GM12878 (cell line): ENCODE measurements around the gene AGAP1. TPM values are rescaled to one million over a fixed set of nuclear protein-coding genes. Genes with fewer than 3 reads are reported as not detected.

ENCODE experiments used
- ATAC-seq: fragments of 200-7000 bp; cut with Tn5 transposase; 3 replicates; pipeline ENCODE4 v1.9.1; 2020; ENCODE audit warnings: mild to moderate bottlenecking, moderate library complexity
- BruUV-seq: library from RNA; stranded (reverse); fragments of 400-500 nt; replicated peaks from 2 replicates; lab custom pipeline; 2021; lab: Mats Ljungman, UMichigan
- CTCF ChIA-PET: fragments of 300-600 bp; sonication (Branson Sonifier 250); formaldehyde crosslinking; extraction: SDS; loops from one replicate; lab custom pipeline; 2021; ENCODE audit warnings: inconsistent platforms; lab: Yijun Ruan, JAX
- POLR2A ChIA-PET: fragments of 350-600 bp; formaldehyde crosslinking; extraction: SDS; loops from one replicate; lab custom pipeline; 2021; ENCODE audit warnings: inconsistent platforms; lab: Charles Lee
- RAD21 ChIA-PET: fragments of 300-600 bp; sonication (Branson Sonifier 250); formaldehyde crosslinking; loops from one replicate; lab custom pipeline; 2023; ENCODE audit warnings: antibody characterized with exemption; ENCODE audit not compliant: unreplicated experiment; lab: Charles Lee
- SMC1A ChIA-PET: fragments of 300-600 bp; sonication (Branson Sonifier 250); formaldehyde crosslinking; loops from one replicate; lab custom pipeline; 2023; ENCODE audit not compliant: unreplicated experiment, uncharacterized antibody; lab: Charles Lee
- DNase-seq: peaks from one replicate; pipeline ENCODE4 v3.0.0-alpha.2; 2011; ENCODE audit warnings: low read depth, low spot score
- FAIRE-seq: peaks from 3 replicates; lab custom pipeline; 2011; peaks lifted over from hg19 to GRCh38; lab: Jason Lieb, UNC
- H2AFZ ChIP-seq: 2 replicates; pipeline ENCODE4 v1.6.0; 2011; ENCODE audit warnings: low read depth, low read length, control low read depth; ENCODE audit not compliant: control insufficient read depth
- H3K27ac ChIP-seq: 2 replicates; pipeline ENCODE4 v1.5.1; 2011; ENCODE audit warnings: control low read depth; ENCODE audit not compliant: control insufficient read depth, insufficient read depth
- H3K27me3 ChIP-seq, 2 experiments: replicated peaks in 1 of 2; 2 replicates each; pipeline versions ENCODE4 v1.6.0 to v1.6.1; 2011; ENCODE audit warnings: low read length in 1 of 2; ENCODE audit not compliant: control insufficient read depth in 2 of 2, insufficient read depth in 2 of 2
- H3K36me3 ChIP-seq, 2 experiments: 2 replicates each; pipeline ENCODE4 v1.5.1; 2011; ENCODE audit warnings: low read length in 1 of 2; ENCODE audit not compliant: control insufficient read depth in 2 of 2, insufficient read depth in 2 of 2
- H3K4me1 ChIP-seq: 2 replicates; pipeline ENCODE4 v1.6.1; 2011; ENCODE audit warnings: mild to moderate bottlenecking, low read length, moderate library complexity, mixed read lengths; ENCODE audit not compliant: control insufficient read depth, insufficient read depth
- H3K4me2 ChIP-seq: 2 replicates; pipeline ENCODE4 v1.6.0; 2011; ENCODE audit warnings: control low read depth; ENCODE audit not compliant: control insufficient read depth, insufficient read depth
- H3K4me3 ChIP-seq: fragments of 200-600 bp; sonication (generic); 2 replicates; pipeline ENCODE4 v1.5.1; 2016
- H3K79me2 ChIP-seq: 2 replicates; pipeline ENCODE4 v1.6.0; 2011; ENCODE audit warnings: low read length; ENCODE audit not compliant: control insufficient read depth, insufficient read depth
- H3K9ac ChIP-seq: 2 replicates; pipeline ENCODE4 v1.8.0; 2011; ENCODE audit warnings: low read length, control low read depth, mixed read lengths; ENCODE audit not compliant: control insufficient read depth, insufficient read depth
- H3K9me3 ChIP-seq: replicated peaks from 3 replicates; pipeline ENCODE4 v1.5.1; 2011; ENCODE audit warnings: mild to moderate bottlenecking, low read length; ENCODE audit not compliant: control insufficient read depth, insufficient read depth
- H4K20me1 ChIP-seq: 2 replicates; pipeline ENCODE4 v1.6.0; 2011; ENCODE audit not compliant: control insufficient read depth, insufficient read depth
- CBX5 ChIP-seq: sonication (generic); IDR thresholded peaks from 2 replicates; pipeline ENCODE4 v1.6.1; 2016; ENCODE audit warnings: low read depth, moderate library complexity, mild to moderate bottlenecking, inconsistent platforms
- EZH2 ChIP-seq: IDR thresholded peaks from 2 replicates; pipeline ENCODE4 v1.6.1; 2012; ENCODE audit warnings: low read depth, mild to moderate bottlenecking, control low read depth, inconsistent platforms, low read length, borderline replicate concordance; ENCODE audit not compliant: control insufficient read depth
- HDGF ChIP-seq: fragments of 450-650 bp; IDR thresholded peaks from 2 replicates; pipeline ENCODE4 v1.6.1; 2016; ENCODE audit warnings: antibody characterized with exemption
- MTA3 ChIP-seq: IDR thresholded peaks from 2 replicates; pipeline ENCODE4 v1.6.1; 2012; ENCODE audit warnings: low read length, inconsistent platforms, borderline replicate concordance
- MYC ChIP-seq: IDR thresholded peaks from 2 replicates; pipeline ENCODE4 v1.6.1; 2011; ENCODE audit warnings: mild to moderate bottlenecking, low read length, moderate library complexity, inconsistent platforms; ENCODE audit not compliant: insufficient read depth, insufficient replicate concordance, insufficient read length, severe bottlenecking
- NBN ChIP-seq: fragments of 450-650 bp; IDR thresholded peaks from 2 replicates; pipeline ENCODE4 v1.6.1; 2016
- PAX5 ChIP-seq: IDR thresholded peaks from 2 replicates; pipeline ENCODE4 v1.6.1; 2011; ENCODE audit warnings: low read depth, low read length, borderline replicate concordance
- REST ChIP-seq: IDR thresholded peaks from 2 replicates; pipeline ENCODE4 v1.6.1; 2012; ENCODE audit warnings: mild to moderate bottlenecking, low read depth, low read length
- SREBF1 ChIP-seq: IDR thresholded peaks from 2 replicates; pipeline ENCODE4 v1.6.1; 2012; ENCODE audit warnings: mild to moderate bottlenecking, low read length
- SREBF2 ChIP-seq: IDR thresholded peaks from 2 replicates; pipeline ENCODE4 v1.6.1; 2012; ENCODE audit warnings: mild to moderate bottlenecking, low read length
- STAT3 ChIP-seq: IDR thresholded peaks from 2 replicates; pipeline ENCODE4 v1.6.1; 2011; ENCODE audit warnings: low read depth, low read length, improper control_type of control experiment
- TARDBP ChIP-seq: IDR thresholded peaks from 2 replicates; pipeline ENCODE4 v1.6.1; 2016; ENCODE audit warnings: borderline replicate concordance
- ZBED1 ChIP-seq: IDR thresholded peaks from 2 replicates; pipeline ENCODE4 v1.6.1; 2016; ENCODE audit warnings: borderline replicate concordance
- WGBS: methylation state at CpG from one replicate; pipeline ENCODE4 v1.1.6; 2016; ENCODE audit warnings: low lambda C conversion rate; ENCODE audit not compliant: insufficient replicate concordance, insufficient coverage; ENCODE audit errors: missing lambda C conversion rate; 5-methylcytosine and 5-hydroxymethylcytosine counted together
- in situ Hi-C: fragments of 300-500 bp; cut with MboI; formaldehyde crosslinking; loops from 9 replicates; pipeline ENCODE4 v1.14.3; 2018; ENCODE audit warnings: mixed read lengths
- intact Hi-C: fragments of 100-400 bp; cut with micrococcal nuclease; formaldehyde crosslinking; loops from one replicate; pipeline ENCODE4 v1.14.2; 2022; ENCODE audit not compliant: unreplicated experiment
- polyA plus RNA-seq, 11 experiments: library from polyadenylated mRNA; depleted of rRNA in 4 of 11; unstranded in 6 of 11; stranded (reverse) in 5 of 11; fragments of >200 nt; fragmentation: Nextera tagmentation in 4 of 11; fragmentation: Illumina TruSeq in 1 of 11; extraction: Ambion mirVana in 4 of 11; extraction: Trizol in 1 of 11; gene quantifications; 1 replicate in 1 of 11; 2 replicates in 10 of 11; pipeline versions ENCODE4 v1.2.1 to v1.2.3, GENCODE V29; 2011 to 2016; ENCODE audit warnings: inconsistent platforms in 2 of 11, missing spikeins in 2 of 11, low read depth in 1 of 11
- total RNA-seq, 4 experiments: library from RNA; depleted of rRNA in 3 of 4; stranded (reverse); fragments of >200 nt in 3 of 4; fragmentation: Illumina TruSeq in 1 of 4; extraction: Trizol in 1 of 4; gene quantifications; 2 replicates each; pipeline versions ENCODE4 v1.2.1 to v1.2.3, GENCODE V29; 2013 to 2021

AGAP1 gene
- total and polyA plus RNA-seq, 10 of the 15 experiments (the other 5 are each of a cell fraction or from before 2014, with no cell fraction given) = 0.05 to 0.15 (median 0.06) TPM; not detected in 7

DNA sequence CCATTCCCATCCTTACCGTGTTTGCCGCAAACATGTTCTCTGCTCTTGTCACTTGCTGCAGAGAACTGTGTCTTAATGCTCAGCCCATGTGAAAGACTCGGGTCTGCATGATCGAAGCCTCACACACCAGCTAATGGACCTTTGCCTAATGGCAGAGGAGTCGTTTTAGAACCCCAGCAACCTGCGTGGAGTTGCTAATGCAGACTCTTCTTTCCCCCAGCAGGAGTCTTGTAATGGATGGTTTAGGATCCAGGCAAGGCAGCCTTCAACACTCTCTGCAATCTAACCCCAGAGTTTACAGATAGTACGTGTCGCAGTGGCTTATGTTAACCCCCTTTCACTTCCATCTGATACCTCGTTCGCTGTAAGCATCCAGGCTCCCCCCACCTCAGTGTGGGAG lies 316.4 kb downstream of the AGAP1 start:
- Histone ChIP-seq H3K4me3 (no peak overlapping the region), H3K9ac (no peak overlapping the region), H3K4me1 (no peaks in the 10 kb centered on the region), H2AFZ (no peak overlapping the region), H3K9me3 (no peaks in the 10 kb centered on the region), H3K36me3 (no peaks in the 10 kb centered on the region), H3K4me2 (no peak overlapping the region), H3K27ac (no peak overlapping the region), H3K27me3 (no peaks in the 10 kb centered on the region), H4K20me1 (no peaks in the 10 kb centered on the region), H3K79me2 (no peaks in the 10 kb centered on the region)
- DNase-seq (no peak), ATAC-seq (no peak), FAIRE-seq (no peak)
- SMC1A ChIA-PET = no interaction called here
- no TSS peak for BruUV-seq
- RAD21 ChIA-PET = no interaction called here
- POLR2A ChIA-PET = no interaction called here
- TF ChIP-seq ZBED1 (no peak), REST (no peak), MYC (no peak), SREBF1 (no peak), EZH2 (no peak), PAX5 (no peak), MTA3 (no peak), SREBF2 (no peak), STAT3 (no peak), HDGF (no peak), TARDBP (no peak), CBX5 (no peak), NBN (no peak)
- in situ Hi-C loops (no loop called here), intact Hi-C loops (no loop called here)
- CTCF ChIA-PET = no interaction called here
- 41% methylated on average over 10 of the region's 10 CpGs for WGBS
